Gastroesophageal sphincter (tissue), 4 donors: ENCODE measurements around the gene CEP43. TPM values are rescaled to one million over a fixed set of nuclear protein-coding genes. Genes with fewer than 3 reads are reported as not detected.

ENCODE experiments used
- ATAC-seq: fragments of 150-250 bp; one replicate; pipeline ENCODE4 v1.9.1; 2016; ENCODE audit warnings: mild to moderate bottlenecking, moderate library complexity
- H3K27ac ChIP-seq, 4 donors: fragments of 200-600 bp; sonication (generic) in 3 of 4; 1 replicate in 3 of 4; 2 replicates in 1 of 4; pipeline ENCODE4 v1.5.1; 2016 to 2019
- H3K27me3 ChIP-seq: fragments of 200-600 bp; sonication (generic); one replicate; pipeline ENCODE4 v1.5.1; 2019
- H3K36me3 ChIP-seq, 2 donors: fragments of 200-600 bp; sonication (generic); one replicate each; pipeline ENCODE4 v1.5.1; 2019; ENCODE audit warnings: control low read depth in 1 of 2
- H3K4me1 ChIP-seq, 3 donors: fragments of 200-600 bp; sonication (generic); 1 replicate in 2 of 3; 2 replicates in 1 of 3; pipeline ENCODE4 v1.5.1; 2016 to 2019; ENCODE audit warnings: control low read depth in 2 of 3
- H3K4me3 ChIP-seq, 2 donors: fragments of 200-600 bp; sonication (generic); one replicate each; pipeline ENCODE4 v1.5.1; 2019; ENCODE audit warnings: mild to moderate bottlenecking in 1 of 2, moderate library complexity in 1 of 2
- H3K9me3 ChIP-seq, 3 donors: fragments of 200-600 bp; sonication (generic); one replicate each; pipeline ENCODE4 v1.5.1; 2017 to 2019; ENCODE audit warnings: control low read depth in 2 of 3
- CTCF ChIP-seq, 4 experiments: fragments of 200-600 bp in 2 of 4; fragments of 450-650 bp in 2 of 4; sonication (generic) in 1 of 4; IDR thresholded peaks; one replicate each; pipeline ENCODE4 v1.5.1; 2017 to 2019; ENCODE audit warnings: antibody characterized with exemption in 4 of 4, mild to moderate bottlenecking in 2 of 4, moderate library complexity in 2 of 4
- EP300 ChIP-seq: sonication (generic); formaldehyde crosslinking; IDR thresholded peaks from one replicate; pipeline ENCODE4 v1.6.1; 2017; ENCODE audit warnings: antibody characterized with exemption, mild to moderate bottlenecking
- POLR2A ChIP-seq, 2 donors: fragments of 450-650 bp; IDR thresholded peaks; one replicate each; pipeline ENCODE4 v1.6.1; 2017; ENCODE audit warnings: antibody characterized with exemption in 2 of 2, mild to moderate bottlenecking in 2 of 2, moderate library complexity in 1 of 2
- POLR2AphosphoS5 ChIP-seq: sonication (generic); formaldehyde crosslinking; IDR thresholded peaks from one replicate; pipeline ENCODE4 v1.6.1; 2017; ENCODE audit warnings: antibody characterized with exemption
- WGBS, 2 donors: methylation state at CpG; one replicate each; pipeline ENCODE4 v1.1.5; 2018; ENCODE audit warnings: low coverage in 1 of 2; 5-methylcytosine and 5-hydroxymethylcytosine counted together
- total RNA-seq, 4 donors: library from RNA; depleted of rRNA; stranded (reverse); fragments of >200 nt; gene quantifications; one replicate each; pipeline ENCODE4 v1.1.0, GENCODE V29; 2016

CEP43 gene
- total RNA-seq, 4 donors from 2014 or later: 10.9 to 17.9 (median 11.7) TPM

- WGBS, 2 donors: 94 to 100% methylated on average over 2 to 3 of the region's 3 CpGs
- Histone ChIP-seq H3K27me3 (no peaks in the 10 kb centered on the region), H3K36me3 (peaks cover 0 to 93% of the 10 kb centered on the region in 2 donors), H3K4me1 (no peaks in the 10 kb centered on the region), H3K9me3 (no peaks in the 10 kb centered on the region), H3K4me3 (no peak overlapping the region), H3K27ac (no peak overlapping the region)
- no peak for ATAC-seq
- TF ChIP-seq POLR2A (IDR thresholded peaks at IDR 0.05) (no peak), CTCF (IDR thresholded peaks at IDR 0.05) (no peak), POLR2AphosphoS5 (no peak), EP300 (no peak)
Observed at GRCh38 chr6:167027308-167027707, 28.1 kb downstream of the CEP43 start.

GRCh38 chr6:167027772-167028171 lies 28.6 kb downstream of the CEP43 start:
- Histone ChIP-seq H3K9me3 (no peaks in the 10 kb centered on the region), H3K36me3 (peaks cover 0 to 91% of the 10 kb centered on the region in 2 donors), H3K4me3 (no peak overlapping the region), H3K27me3 (no peaks in the 10 kb centered on the region), H3K4me1 (no peaks in the 10 kb centered on the region), H3K27ac (no peak overlapping the region)
- no peak for ATAC-seq
- WGBS, 2 donors: 95 to 98% methylated on average over 4 to 6 of the region's 6 CpGs
- no peak for TF ChIP-seq POLR2A (IDR thresholded peaks at IDR 0.05)
- no peak for TF ChIP-seq POLR2AphosphoS5
- no peak for TF ChIP-seq CTCF (IDR thresholded peaks at IDR 0.05)
- no peak for TF ChIP-seq EP300

GRCh38 chr6:167030222-167031072 lies 31.2 kb downstream of the CEP43 start:
- ATAC-seq: no peak
- Histone ChIP-seq H3K4me1 (no peaks in the 10 kb centered on the region), H3K27ac (no peak overlapping the region), H3K4me3 (no peak overlapping the region), H3K36me3 (peaks cover 0 to 82% of the 10 kb centered on the region in 2 donors), H3K27me3 (no peaks in the 10 kb centered on the region), H3K9me3 (no peaks in the 10 kb centered on the region)
- 50 to 84% methylated on average over 2 to 11 of the region's 11 CpGs for WGBS, 2 donors
- TF ChIP-seq EP300 (no peak), CTCF (IDR thresholded peaks at IDR 0.05) (no peak), POLR2A (IDR thresholded peaks at IDR 0.05) (no peak), POLR2AphosphoS5 (no peak)

GRCh38 chr6:167031082-167031709 lies 32.0 kb downstream of the CEP43 start:
- H3K4me1 ChIP-seq: no peaks in the 10 kb centered on the region
- H3K4me3 ChIP-seq: no peak overlapping the region
- no peak overlapping the region for H3K27ac ChIP-seq
- WGBS, 2 donors: 94 to 98% methylated on average over 6 of the region's 6 CpGs
- no peak for ATAC-seq
- peaks cover 0 to 82% of the 10 kb centered on the region in 2 donors for H3K36me3 ChIP-seq
- H3K27me3 ChIP-seq: no peaks in the 10 kb centered on the region
- TF ChIP-seq EP300: no peak
- no peak for TF ChIP-seq CTCF (IDR thresholded peaks at IDR 0.05)
- no peak for TF ChIP-seq POLR2A (IDR thresholded peaks at IDR 0.05)
- no peak for TF ChIP-seq POLR2AphosphoS5
- H3K9me3 ChIP-seq: no peaks in the 10 kb centered on the region

- peaks cover 0 to 73% of the 10 kb centered on the region in 2 donors for H3K36me3 ChIP-seq
Observed at GRCh38 chr6:167034056-167034455, 34.9 kb downstream of the CEP43 start.

More at GRCh38 chr6:167034056-167034455, 34.9 kb downstream of the CEP43 start:
- Histone ChIP-seq H3K4me1 (no peaks in the 10 kb centered on the region), H3K27ac (no peak overlapping the region), H3K9me3 (no peaks in the 10 kb centered on the region), H3K4me3 (no peak overlapping the region), H3K27me3 (no peaks in the 10 kb centered on the region)
- ATAC-seq: no peak
- WGBS, 2 donors: 77 to 93% methylated on average over 2 to 3 of the region's 3 CpGs
- no peak for TF ChIP-seq EP300
- no peak for TF ChIP-seq CTCF (IDR thresholded peaks at IDR 0.05)
- TF ChIP-seq POLR2AphosphoS5: no peak
- TF ChIP-seq POLR2A (IDR thresholded peaks at IDR 0.05): no peak
